G401 (cell line): ENCODE data around the gene KCNN3. TPM values are rescaled to one million over a fixed set of nuclear protein-coding genes. Genes with fewer than 3 reads are reported as not detected.
A peak's percentile ranks its signal among the peaks of the same experiment; 100 is the strongest.

Experiments used
- DNase-seq: peaks from one replicate; pipeline ENCODE4 v3.0.0-alpha.2; 2015; ENCODE audit warnings: low spot score
- in situ Hi-C: cut with HindIII; loops from 2 replicates; pipeline ENCODE4 v1.10.0; 2016; ENCODE audit warnings: low sequenced_read_pairs, mixed read lengths
- total RNA-seq: library from RNA; depleted of rRNA; stranded (reverse); fragments of >200 nt; shearing (Covaris generic); gene quantifications from 2 replicates; pipeline ENCODE4 v1.2.3, GENCODE V29; 2014; rRNA removed

Gene KCNN3
- total RNA-seq, 1 experiment from 2014 or later: 0.64 TPM

DNA sequence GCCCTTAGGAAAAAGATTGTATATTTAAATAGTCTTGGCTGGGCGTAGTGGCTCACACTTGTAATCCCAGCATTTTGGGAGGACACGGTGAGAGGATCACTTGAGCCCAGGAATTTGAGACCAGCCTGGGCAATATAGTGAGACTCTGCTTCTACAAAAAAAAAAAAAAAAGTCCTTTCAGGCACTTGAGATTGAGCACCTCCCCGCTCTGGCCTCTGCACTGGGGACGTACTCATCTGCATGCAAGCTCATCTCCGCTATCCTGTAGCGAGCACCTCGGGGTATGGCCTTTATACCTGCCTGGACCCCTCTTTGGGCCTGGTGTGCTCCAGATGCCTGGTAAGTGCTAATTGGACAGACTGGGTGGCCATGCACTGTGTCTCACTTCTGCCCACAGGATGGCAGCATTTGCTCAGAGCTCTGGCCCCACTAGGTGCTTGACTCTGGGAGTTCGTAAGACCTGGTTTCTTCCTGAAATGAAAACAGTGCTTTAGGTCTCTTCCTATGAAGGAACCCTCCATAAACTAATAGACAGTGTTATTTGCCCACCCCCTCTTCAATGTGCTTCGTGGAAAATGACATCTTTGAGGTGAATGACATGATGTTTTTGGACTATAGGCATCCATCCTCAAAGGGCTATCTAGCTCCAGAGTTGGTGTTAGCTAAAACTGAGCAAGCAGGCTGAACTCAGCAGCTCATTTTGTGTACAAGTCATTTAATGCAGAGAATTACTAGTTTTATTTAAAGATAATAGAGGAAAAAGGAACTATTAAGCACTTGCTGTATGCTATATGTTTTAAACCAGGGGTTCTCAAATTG, 200.4 kb downstream of the KCNN3 start:
- in situ Hi-C loops: no loop called here
- DNase-seq: peak; percentile 78

DNA sequence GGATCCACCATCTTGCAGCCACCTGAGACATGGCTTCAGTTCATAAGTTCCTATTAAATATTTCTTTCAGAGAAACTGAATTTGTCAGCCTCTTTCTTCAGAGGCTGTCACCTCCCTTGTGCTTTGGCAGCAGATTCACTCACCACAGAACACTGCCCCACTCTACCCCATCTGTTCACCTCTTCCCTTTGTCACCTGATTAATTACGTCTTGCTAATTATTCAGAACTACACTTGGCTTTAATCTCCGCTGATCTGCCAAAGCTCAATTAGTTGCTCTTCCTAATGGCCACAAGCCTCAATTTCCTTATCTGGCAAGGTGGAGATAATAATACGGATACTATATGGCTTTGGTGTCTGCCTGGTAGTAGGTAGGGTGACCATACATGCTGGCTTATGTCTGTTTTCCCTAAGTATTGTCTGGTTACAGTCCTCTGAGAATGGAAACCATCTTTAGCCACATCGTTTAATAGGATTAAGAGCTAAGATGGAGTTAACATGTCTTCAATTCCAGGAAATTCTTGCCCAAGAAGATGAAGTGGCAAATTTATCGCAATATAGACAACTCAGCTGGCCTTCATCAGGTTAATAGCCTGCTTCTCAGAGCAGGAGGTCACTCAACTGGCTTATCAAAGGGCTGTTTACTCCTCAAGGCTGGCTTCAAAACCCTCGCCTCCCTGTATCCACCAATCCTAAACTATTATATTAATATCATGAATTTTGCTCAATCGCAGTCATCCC, 203.9 kb downstream of the KCNN3 start:
- peak; percentile 77 for DNase-seq
- in situ Hi-C loops: no loop called here

DNA sequence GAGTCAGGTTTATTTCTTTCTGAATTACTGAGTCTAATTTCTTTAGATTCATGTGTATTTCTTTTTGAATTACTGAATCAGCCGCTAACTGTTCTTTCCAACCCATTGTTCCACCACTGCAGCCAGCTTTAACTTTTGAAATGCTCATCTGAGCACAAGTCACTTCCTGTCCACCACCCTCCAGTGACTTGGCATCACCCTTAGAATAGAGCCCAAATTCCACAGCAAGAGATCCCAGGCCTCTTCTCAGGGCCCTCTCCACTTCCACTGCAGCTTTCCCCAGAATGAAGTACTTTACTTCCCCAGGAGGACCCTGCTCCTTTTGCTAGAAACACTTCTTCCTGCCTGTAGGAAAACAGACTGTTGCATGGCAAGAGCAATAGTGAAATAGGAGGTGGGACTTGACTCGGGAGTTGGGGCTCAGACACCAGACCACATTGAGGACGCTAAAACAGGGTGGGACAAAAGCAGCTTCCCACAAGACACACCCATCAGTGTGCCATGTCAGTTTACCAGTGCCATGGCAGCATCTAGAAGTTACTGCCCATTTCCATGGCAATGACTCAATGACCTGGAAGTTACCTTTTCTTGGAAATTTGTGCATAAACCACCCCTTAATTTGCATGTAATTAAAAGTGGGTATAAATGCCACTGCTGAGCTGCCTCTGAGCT, 205.6 kb downstream of the KCNN3 start:
- in situ Hi-C loops: no loop called here
- no peak for DNase-seq

DNA sequence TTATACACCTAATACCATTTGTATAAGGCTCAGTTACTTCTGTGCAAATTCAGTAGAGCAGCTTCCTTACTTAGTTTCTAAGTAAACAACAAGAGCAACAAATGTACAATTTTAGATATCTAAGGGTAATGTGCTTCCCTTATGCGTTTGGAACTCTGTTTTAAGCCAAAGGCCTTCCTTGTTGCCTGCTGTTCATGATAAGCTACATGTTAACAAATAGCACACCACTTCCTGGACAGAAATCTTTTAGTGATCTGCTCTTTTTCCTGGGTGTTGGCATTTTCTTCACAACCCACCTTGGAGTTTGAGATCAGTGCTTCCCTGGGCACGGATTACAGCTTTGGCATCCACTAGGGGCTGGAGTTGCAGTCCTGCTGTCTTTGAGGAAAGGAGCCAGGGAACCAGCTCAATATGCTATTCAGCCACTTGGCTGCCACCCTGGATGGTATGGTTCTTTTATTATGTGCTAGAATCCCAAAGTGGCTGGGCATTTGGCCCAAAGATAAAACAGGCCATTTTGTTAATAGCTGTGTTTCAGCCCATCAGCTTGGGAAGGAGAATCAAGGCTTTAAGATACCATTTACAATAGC, 206.5 kb downstream of the KCNN3 start:
- in situ Hi-C loops: no loop called here
- peak; percentile 95 for DNase-seq

GRCh38 chr1:154661110-154661509, 209.0 kb downstream of the KCNN3 start:
- in situ Hi-C loops: no loop called here
- DNase-seq: no peak

DNA sequence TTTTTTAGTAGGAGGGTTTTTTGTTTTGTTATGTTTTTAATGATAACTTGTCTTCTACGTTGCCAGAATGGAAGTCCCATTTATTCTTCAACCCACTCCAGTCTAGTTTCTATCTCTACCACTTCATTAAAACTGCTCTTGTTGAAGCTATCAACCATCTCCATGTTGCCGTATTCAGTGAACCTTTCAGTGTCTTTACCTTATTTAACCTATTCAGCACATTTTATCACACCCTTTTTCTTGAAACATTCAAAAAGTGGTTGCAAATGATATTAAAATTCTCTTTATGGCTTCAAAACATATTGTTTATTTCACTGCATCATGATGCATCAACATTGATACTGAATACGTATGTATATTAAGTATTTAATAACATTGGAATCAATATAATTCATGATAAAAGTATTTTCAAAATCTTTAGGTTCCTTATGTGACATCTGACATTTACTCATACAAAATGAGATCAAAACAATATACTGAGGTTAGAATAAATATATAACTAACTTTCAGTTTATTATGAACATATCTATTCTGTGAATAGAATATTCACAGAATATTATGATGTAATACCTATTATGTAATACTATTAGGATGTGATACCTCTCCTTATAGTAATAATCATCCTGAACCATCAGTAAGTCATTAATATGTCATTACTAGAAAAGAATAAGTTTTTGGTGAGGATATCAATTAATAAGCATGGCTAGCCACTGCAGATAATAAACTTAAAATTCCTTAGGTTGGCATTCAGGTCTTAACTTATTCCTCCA, 210.1 kb downstream of the KCNN3 start:
- in situ Hi-C loops: no loop called here
- no peak for DNase-seq

DNA sequence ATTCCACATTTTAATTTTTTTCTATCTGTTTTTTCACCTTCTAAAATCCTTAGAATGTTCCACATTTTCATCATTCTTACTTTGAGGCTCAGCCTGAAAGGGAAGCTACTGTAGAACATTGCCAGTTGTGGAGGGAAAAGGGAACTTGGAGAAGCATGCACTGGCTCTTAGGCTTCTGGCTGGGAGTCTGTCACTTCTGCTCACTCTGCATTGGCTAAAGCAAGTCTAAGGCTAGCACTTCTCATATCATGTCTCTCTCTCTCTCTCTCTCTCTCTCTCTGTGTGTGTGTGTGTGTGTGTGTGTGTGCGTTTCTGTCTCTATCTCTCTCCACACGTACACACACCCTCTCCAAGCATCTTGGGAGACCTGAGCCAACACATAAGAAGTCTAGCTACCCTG, 212.5 kb downstream of the KCNN3 start:
- in situ Hi-C loops: no loop called here
- no peak for DNase-seq

GRCh38 chr1:154652893-154653292, 217.2 kb downstream of the KCNN3 start:
- DNase-seq: no peak
- in situ Hi-C loops: no loop called here

Other genes starting within 250 kb of the KCNN3 start
- 66.5 and 70.3 TPM in 2 replicates for gene PMVK, start 66.4 kb upstream of the KCNN3 start, total RNA-seq
- gene PBXIP1, start 85.8 kb upstream of the KCNN3 start, total RNA-seq: 25.9 and 36.5 TPM in 2 replicates
- gene PYGO2, start 91.5 kb upstream of the KCNN3 start, total RNA-seq: 16.9 and 24.2 TPM in 2 replicates
- gene SHC1, start 100.5 kb upstream of the KCNN3 start, total RNA-seq: 204 and 265 TPM in 2 replicates
- 187 and 192 TPM in 2 replicates for gene CKS1B, start 104.4 kb upstream of the KCNN3 start, total RNA-seq
- 39.9 and 49.4 TPM in 2 replicates for gene FLAD1, start 113.1 kb upstream of the KCNN3 start, total RNA-seq
- gene LENEP, start 123.3 kb upstream of the KCNN3 start, total RNA-seq: 0.74 TPM in 1 of 2 replicates, not detected in the other
- gene ZBTB7B, start 132.5 kb upstream of the KCNN3 start, total RNA-seq: 30.6 and 33.0 TPM in 2 replicates
- gene DCST2, start 163.5 kb upstream of the KCNN3 start, total RNA-seq: 0.31 TPM in 1 of 2 replicates, not detected in the other
- gene DCST1, start 163.5 kb upstream of the KCNN3 start, total RNA-seq: not detected in 2 replicates
- gene ADAM15, start 181.0 kb upstream of the KCNN3 start, total RNA-seq: 82.2 and 92.9 TPM in 2 replicates
- gene EFNA4, start 193.5 kb upstream of the KCNN3 start, total RNA-seq: 14.0 and 26.2 TPM in 2 replicates
- 3.3 and 5.1 TPM in 2 replicates for gene EFNA3, start 208.6 kb upstream of the KCNN3 start, total RNA-seq